HepG2 (cell line): ENCODE measurements around the gene ACBD6. TPM values are rescaled to one million over a fixed set of nuclear protein-coding genes. Genes with fewer than 3 reads are reported as not detected.

Experiments used
- ATAC-seq: fragments of 200-7000 bp; cut with Tn5 transposase; 3 replicates; pipeline ENCODE4 v1.9.1; 2020; ENCODE audit warnings: mild to moderate bottlenecking, moderate library complexity
- BruUV-seq: library from RNA; stranded (reverse); fragments of 400-500 nt; replicated peaks from 2 replicates; lab custom pipeline; 2021; lab: Mats Ljungman, UMichigan
- CTCF ChIA-PET: fragments of 300-600 bp; formaldehyde crosslinking; extraction: SDS; loops from one replicate; lab custom pipeline; 2021; ENCODE audit warnings: low total read pairs, inconsistent platforms, low intra/inter-chr PET ratio; lab: Yijun Ruan, JAX
- POLR2A ChIA-PET: fragments of 350-600 bp; sonication (Branson Sonifier 250); formaldehyde crosslinking; loops from one replicate; lab custom pipeline; 2020; ENCODE audit warnings: antibody characterized with exemption, inconsistent platforms; lab: Yijun Ruan, JAX
- DNase-seq: peaks from one replicate; pipeline ENCODE4 v3.0.0-alpha.2; 2015; ENCODE audit warnings: low spot score
- FAIRE-seq: peaks from 3 replicates; lab custom pipeline; 2011; peaks lifted over from hg19 to GRCh38; lab: Jason Lieb, UNC
- H2AFZ ChIP-seq: one replicate; pipeline ENCODE4 v1.6.1; 2011; ENCODE audit warnings: low read length, inconsistent platforms
- H3K27ac ChIP-seq: fragments of 300-600 bp; 3 replicates; pipeline ENCODE4 v1.8.0; 2011; ENCODE audit warnings: mixed run types, mild to moderate bottlenecking, mixed read lengths, low read length, inconsistent platforms; ENCODE audit not compliant: insufficient read depth; ENCODE audit errors: extremely low read length
- H3K27me3 ChIP-seq, 2 experiments: fragments of 200-600 bp in 1 of 2; 2 replicates in 1 of 2; 3 replicates in 1 of 2; pipeline versions ENCODE4 v1.6.0 to v1.8.0; 2011; ENCODE audit warnings: low read length in 2 of 2, mild to moderate bottlenecking in 2 of 2, moderate library complexity in 2 of 2, inconsistent platforms in 1 of 2; ENCODE audit not compliant: insufficient read depth in 2 of 2, control insufficient read depth in 1 of 2
- H3K36me3 ChIP-seq, 2 experiments: fragments of 200-600 bp in 1 of 2; replicated peaks in 1 of 2; 2 replicates in 1 of 2; 3 replicates in 1 of 2; pipeline versions ENCODE4 v1.5.1 to v1.8.0; 2011; ENCODE audit warnings: low read length in 2 of 2, inconsistent platforms in 1 of 2; ENCODE audit not compliant: insufficient read depth in 2 of 2, control insufficient read depth in 1 of 2
- H3K4me1 ChIP-seq: 2 replicates; pipeline ENCODE4 v1.5.1; 2012; ENCODE audit warnings: low read length, inconsistent platforms; ENCODE audit not compliant: insufficient read depth
- H3K4me2 ChIP-seq: 2 replicates; pipeline ENCODE4 v1.6.0; 2011; ENCODE audit warnings: low read depth, low read length, inconsistent platforms
- H3K4me3 ChIP-seq, 3 experiments: fragments of 200-600 bp in 1 of 3; sonication (generic), shearing (Covaris generic) in 1 of 3; replicated peaks in 1 of 3; 2 replicates each; pipeline ENCODE4 v1.5.1; 2011 to 2016; ENCODE audit warnings: low read length in 3 of 3, inconsistent platforms in 2 of 3, low read depth in 2 of 3, mild to moderate bottlenecking in 2 of 3, control low read depth in 1 of 3, mixed read lengths in 1 of 3; ENCODE audit not compliant: insufficient read depth in 1 of 3
- H3K79me2 ChIP-seq: one replicate; pipeline ENCODE4 v1.6.1; 2011; ENCODE audit warnings: low read length, inconsistent platforms; ENCODE audit not compliant: insufficient read depth
- H3K9ac ChIP-seq: 2 replicates; pipeline ENCODE4 v1.6.0; 2011; ENCODE audit warnings: mild to moderate bottlenecking, low read depth, low read length, inconsistent platforms; ENCODE audit not compliant: insufficient read depth
- H3K9me3 ChIP-seq: 2 replicates; pipeline ENCODE4 v1.5.1; 2012; ENCODE audit warnings: mild to moderate bottlenecking, low read length
- H4K20me1 ChIP-seq: 2 replicates; pipeline ENCODE4 v1.6.0; 2011; ENCODE audit warnings: inconsistent platforms, mild to moderate bottlenecking, low read length, moderate library complexity; ENCODE audit not compliant: insufficient read depth
- BCL6 ChIP-seq: IDR thresholded peaks from 2 replicates; pipeline ENCODE4 v1.6.1; 2016; ENCODE audit warnings: missing genetic modification reagents, missing compliant biosample characterization
- FOXJ3 ChIP-seq: sonication (generic); formaldehyde crosslinking; IDR thresholded peaks from 2 replicates; pipeline ENCODE4 v1.4.0; 2020; ENCODE audit warnings: missing genetic modification reagents, mild to moderate bottlenecking, borderline replicate concordance
- HOXA5 ChIP-seq: sonication (generic); formaldehyde crosslinking; IDR thresholded peaks from 2 replicates; pipeline ENCODE4 v1.4.0; 2020; ENCODE audit warnings: missing genetic modification reagents
- NCOR1 ChIP-seq: fragments of 200-600 bp; sonication (generic); IDR thresholded peaks from 2 replicates; pipeline ENCODE4 v1.7.0; 2017; ENCODE audit warnings: antibody characterized with exemption, low read length, borderline replicate concordance
- PITX1 ChIP-seq: sonication (generic); formaldehyde crosslinking; IDR thresholded peaks from 2 replicates; pipeline ENCODE4 v1.5.1; 2020; ENCODE audit warnings: mild to moderate bottlenecking, missing genetic modification reagents
- REPIN1 ChIP-seq: sonication (generic); formaldehyde crosslinking; IDR thresholded peaks from 2 replicates; pipeline ENCODE4 v1.8.0; 2022; ENCODE audit warnings: missing genetic modification reagents, low read depth, mild to moderate bottlenecking, borderline replicate concordance
- SALL1 ChIP-seq: sonication (generic); formaldehyde crosslinking; IDR thresholded peaks from 2 replicates; pipeline ENCODE4 v1.8.0; 2022; ENCODE audit warnings: mild to moderate bottlenecking, missing genetic modification reagents
- ZBTB1 ChIP-seq: sonication (generic); formaldehyde crosslinking; IDR thresholded peaks from 2 replicates; pipeline ENCODE4 v1.4.0; 2020; ENCODE audit warnings: missing genetic modification reagents, borderline replicate concordance
- ZBTB38 ChIP-seq: sonication (generic); formaldehyde crosslinking; IDR thresholded peaks from 2 replicates; pipeline ENCODE4 v1.5.1; 2020; ENCODE audit warnings: mild to moderate bottlenecking, missing genetic modification reagents
- ZNF776 ChIP-seq: sonication (generic); formaldehyde crosslinking; IDR thresholded peaks from 2 replicates; pipeline ENCODE4 v1.4.0; 2020; ENCODE audit warnings: mild to moderate bottlenecking, missing genetic modification reagents
- WGBS: methylation state at CpG from one replicate; pipeline ENCODE4 v1.1.6; 2017; ENCODE audit warnings: low lambda C conversion rate; 5-methylcytosine and 5-hydroxymethylcytosine counted together
- in situ Hi-C: cut with HindIII; loops from 2 replicates; pipeline ENCODE4 v1.10.0; 2017; ENCODE audit warnings: low pct_unique_long_range_greater_than_20kb; ENCODE audit not compliant: extremely low pct_ligation_motif_present
- intact Hi-C: fragments of 100-400 bp; cut with micrococcal nuclease; formaldehyde crosslinking; loops from one replicate; pipeline ENCODE4 v1.10.0; 2022; ENCODE audit not compliant: unreplicated experiment
- polyA plus RNA-seq, 8 experiments: library from polyadenylated mRNA; depleted of rRNA in 3 of 8; stranded (reverse) in 7 of 8; unstranded in 1 of 8; fragments of >200 nt; fragmentation: Illumina TruSeq in 4 of 8; extraction: Trizol in 4 of 8; gene quantifications; 2 replicates each; pipeline versions ENCODE4 v1.2.1 to v1.2.3, GENCODE V29; 2011 to 2016; ENCODE audit warnings: low read depth in 4 of 8, missing spikeins in 1 of 8, mixed read lengths in 1 of 8; ENCODE audit not compliant: insufficient read depth in 1 of 8
- total RNA-seq, 5 experiments: library from RNA; depleted of rRNA; stranded (reverse); fragments of >200 nt; fragmentation: Illumina TruSeq; extraction: Trizol; gene quantifications; 2 replicates each; pipeline ENCODE4 v1.2.3, GENCODE V29; 2016; ENCODE audit warnings: low read depth in 1 of 5
- TF ChIP-seq, protein P1 (sequence below): sonication (generic); formaldehyde crosslinking; IDR thresholded peaks from 2 replicates; pipeline ENCODE4 v1.4.0; 2020; ENCODE audit warnings: missing genetic modification reagents
- TF ChIP-seq, protein P2 (sequence below): sonication (generic); formaldehyde crosslinking; IDR thresholded peaks from 2 replicates; pipeline ENCODE4 v1.4.0; 2020; ENCODE audit warnings: missing genetic modification reagents
- TF ChIP-seq, protein P3 (sequence below): sonication (generic); formaldehyde crosslinking; IDR thresholded peaks from 2 replicates; pipeline ENCODE4 v1.9.0; 2022; ENCODE audit warnings: missing genetic modification reagents, mild to moderate bottlenecking, borderline replicate concordance
- TF ChIP-seq, protein P4 (sequence below): sonication (generic); formaldehyde crosslinking; IDR thresholded peaks from 2 replicates; pipeline ENCODE4 v1.4.0; 2020; ENCODE audit warnings: mild to moderate bottlenecking, missing genetic modification reagents

The ACBD6 gene
- total and polyA plus RNA-seq, 2 of the 13 experiments (the other 11 are each of a cell fraction or from before 2014, with no cell fraction given): 33.5 to 47.2 TPM

DNA sequence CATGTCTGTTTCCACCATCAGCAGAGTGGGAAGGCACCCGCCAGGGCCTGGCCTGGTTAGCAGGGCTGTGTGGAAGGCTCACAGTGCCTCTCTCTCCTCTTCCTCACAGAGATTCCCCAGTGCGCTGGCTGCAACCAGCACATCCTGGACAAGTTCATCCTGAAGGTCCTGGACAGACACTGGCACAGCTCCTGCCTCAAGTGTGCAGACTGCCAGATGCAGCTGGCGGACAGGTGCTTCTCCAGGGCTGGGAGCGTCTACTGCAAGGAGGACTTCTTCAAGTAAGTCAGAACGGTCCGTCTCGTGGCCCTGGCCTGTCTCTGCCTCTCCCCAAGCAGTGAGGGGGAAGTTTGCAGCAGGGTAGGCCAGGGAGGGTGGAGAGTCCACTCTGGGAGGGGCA, 254.2 kb downstream of the ACBD6 start (continued):
- TF ChIP-seq, protein P1, sequence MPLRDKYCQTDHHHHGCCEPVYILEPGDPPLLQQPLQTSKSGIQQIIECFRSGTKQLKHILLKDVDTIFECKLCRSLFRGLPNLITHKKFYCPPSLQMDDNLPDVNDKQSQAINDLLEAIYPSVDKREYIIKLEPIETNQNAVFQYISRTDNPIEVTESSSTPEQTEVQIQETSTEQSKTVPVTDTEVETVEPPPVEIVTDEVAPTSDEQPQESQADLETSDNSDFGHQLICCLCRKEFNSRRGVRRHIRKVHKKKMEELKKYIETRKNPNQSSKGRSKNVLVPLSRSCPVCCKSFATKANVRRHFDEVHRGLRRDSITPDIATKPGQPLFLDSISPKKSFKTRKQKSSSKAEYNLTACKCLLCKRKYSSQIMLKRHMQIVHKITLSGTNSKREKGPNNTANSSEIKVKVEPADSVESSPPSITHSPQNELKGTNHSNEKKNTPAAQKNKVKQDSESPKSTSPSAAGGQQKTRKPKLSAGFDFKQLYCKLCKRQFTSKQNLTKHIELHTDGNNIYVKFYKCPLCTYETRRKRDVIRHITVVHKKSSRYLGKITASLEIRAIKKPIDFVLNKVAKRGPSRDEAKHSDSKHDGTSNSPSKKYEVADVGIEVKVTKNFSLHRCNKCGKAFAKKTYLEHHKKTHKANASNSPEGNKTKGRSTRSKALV (CRISPR knock-in tag): peak; percentile 3; the same call in 1 of the 2 replicates
- 0 out of 2 replicates have a peak, but pooled peaks have one; percentile 22 for TF ChIP-seq PITX1 (CRISPR knock-in tag)

DNA sequence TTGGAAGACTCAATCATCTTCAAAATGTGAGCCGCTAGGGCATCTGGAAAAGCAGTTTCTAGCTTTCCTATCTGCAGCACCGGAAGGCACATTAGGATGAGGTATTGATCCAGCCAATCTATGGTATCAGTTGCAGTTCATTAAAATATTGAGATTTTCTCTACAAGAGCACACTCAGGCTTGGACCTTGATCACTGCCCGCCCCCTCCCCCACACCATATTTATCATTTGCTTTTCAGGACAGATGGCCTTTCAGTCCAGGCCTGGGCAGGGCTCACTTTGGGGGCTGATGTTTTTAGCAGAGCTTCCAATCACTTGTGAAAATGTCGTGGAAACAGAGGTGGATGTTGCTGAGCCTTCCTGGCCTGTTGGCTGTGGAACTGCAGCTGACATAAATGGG, 254.8 kb downstream of the ACBD6 start:
- FAIRE-seq (no peak), ATAC-seq (no peak), DNase-seq (no peak)
- no peak overlapping the region for H3K27ac ChIP-seq
- no peak overlapping the region for H3K9ac ChIP-seq
- no peaks in the 10 kb centered on the region; a peak in 2 of 5 replicates for H3K27me3 ChIP-seq
- H3K9me3 ChIP-seq: no peaks in the 10 kb centered on the region
- H3K4me2 ChIP-seq: peak overlapping the region; percentile 45
- H3K4me1 ChIP-seq: peaks cover 65% of the 10 kb centered on the region
- CTCF ChIA-PET: no interaction called here
- no peak overlapping the region for H2AFZ ChIP-seq
- POLR2A ChIA-PET: no interaction called here
- no peaks in the 10 kb centered on the region for H3K79me2 ChIP-seq
- intact Hi-C loops: loop anchor here (10.0 kb wide), 1 partner anchor 63 kb away; no protein-coding TSS in a partner anchor
- no peaks in the 10 kb centered on the region for H3K36me3 ChIP-seq
- in situ Hi-C loops: no loop called here
- WGBS: 51% methylated on average over 3 of the region's 4 CpGs
- H3K4me3 ChIP-seq: no peak overlapping the region
- BruUV-seq: no TSS peak
- no peaks in the 10 kb centered on the region for H4K20me1 ChIP-seq
- TF ChIP-seq, protein P2, sequence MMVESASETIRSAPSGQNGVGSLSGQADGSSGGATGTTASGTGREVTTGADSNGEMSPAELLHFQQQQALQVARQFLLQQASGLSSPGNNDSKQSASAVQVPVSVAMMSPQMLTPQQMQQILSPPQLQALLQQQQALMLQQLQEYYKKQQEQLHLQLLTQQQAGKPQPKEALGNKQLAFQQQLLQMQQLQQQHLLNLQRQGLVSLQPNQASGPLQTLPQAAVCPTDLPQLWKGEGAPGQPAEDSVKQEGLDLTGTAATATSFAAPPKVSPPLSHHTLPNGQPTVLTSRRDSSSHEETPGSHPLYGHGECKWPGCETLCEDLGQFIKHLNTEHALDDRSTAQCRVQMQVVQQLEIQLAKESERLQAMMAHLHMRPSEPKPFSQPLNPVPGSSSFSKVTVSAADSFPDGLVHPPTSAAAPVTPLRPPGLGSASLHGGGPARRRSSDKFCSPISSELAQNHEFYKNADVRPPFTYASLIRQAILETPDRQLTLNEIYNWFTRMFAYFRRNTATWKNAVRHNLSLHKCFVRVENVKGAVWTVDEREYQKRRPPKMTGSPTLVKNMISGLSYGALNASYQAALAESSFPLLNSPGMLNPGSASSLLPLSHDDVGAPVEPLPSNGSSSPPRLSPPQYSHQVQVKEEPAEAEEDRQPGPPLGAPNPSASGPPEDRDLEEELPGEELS (CRISPR knock-in tag): 0 out of 2 replicates have a peak, but pooled peaks have one; percentile 13
- TF ChIP-seq BCL6 (CRISPR knock-in tag): peak; percentile 37; the same call in 1 of the 2 replicates
- TF ChIP-seq FOXJ3 (CRISPR knock-in tag): no peak
- TF ChIP-seq REPIN1: no peak
- TF ChIP-seq, protein P3, sequence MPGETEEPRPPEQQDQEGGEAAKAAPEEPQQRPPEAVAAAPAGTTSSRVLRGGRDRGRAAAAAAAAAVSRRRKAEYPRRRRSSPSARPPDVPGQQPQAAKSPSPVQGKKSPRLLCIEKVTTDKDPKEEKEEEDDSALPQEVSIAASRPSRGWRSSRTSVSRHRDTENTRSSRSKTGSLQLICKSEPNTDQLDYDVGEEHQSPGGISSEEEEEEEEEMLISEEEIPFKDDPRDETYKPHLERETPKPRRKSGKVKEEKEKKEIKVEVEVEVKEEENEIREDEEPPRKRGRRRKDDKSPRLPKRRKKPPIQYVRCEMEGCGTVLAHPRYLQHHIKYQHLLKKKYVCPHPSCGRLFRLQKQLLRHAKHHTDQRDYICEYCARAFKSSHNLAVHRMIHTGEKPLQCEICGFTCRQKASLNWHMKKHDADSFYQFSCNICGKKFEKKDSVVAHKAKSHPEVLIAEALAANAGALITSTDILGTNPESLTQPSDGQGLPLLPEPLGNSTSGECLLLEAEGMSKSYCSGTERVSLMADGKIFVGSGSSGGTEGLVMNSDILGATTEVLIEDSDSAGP (CRISPR knock-in tag): peak; percentile 19; the same call in 1 of the 2 replicates
- TF ChIP-seq SALL1 (CRISPR knock-in tag): 0 out of 2 replicates have a peak, but pooled peaks have one; percentile 7
- no peak for TF ChIP-seq ZNF776
- TF ChIP-seq ZBTB38 (CRISPR knock-in tag): no peak
- no peak for TF ChIP-seq ZBTB1 (CRISPR knock-in tag)
- TF ChIP-seq NCOR1: 0 out of 2 replicates have a peak, but pooled peaks have one; percentile 9
- TF ChIP-seq, protein P4, sequence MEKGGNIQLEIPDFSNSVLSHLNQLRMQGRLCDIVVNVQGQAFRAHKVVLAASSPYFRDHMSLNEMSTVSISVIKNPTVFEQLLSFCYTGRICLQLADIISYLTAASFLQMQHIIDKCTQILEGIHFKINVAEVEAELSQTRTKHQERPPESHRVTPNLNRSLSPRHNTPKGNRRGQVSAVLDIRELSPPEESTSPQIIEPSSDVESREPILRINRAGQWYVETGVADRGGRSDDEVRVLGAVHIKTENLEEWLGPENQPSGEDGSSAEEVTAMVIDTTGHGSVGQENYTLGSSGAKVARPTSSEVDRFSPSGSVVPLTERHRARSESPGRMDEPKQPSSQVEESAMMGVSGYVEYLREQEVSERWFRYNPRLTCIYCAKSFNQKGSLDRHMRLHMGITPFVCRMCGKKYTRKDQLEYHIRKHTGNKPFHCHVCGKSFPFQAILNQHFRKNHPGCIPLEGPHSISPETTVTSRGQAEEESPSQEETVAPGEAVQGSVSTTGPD (CRISPR knock-in tag): no peak
- TF ChIP-seq HOXA5 (CRISPR knock-in tag): 0 out of 2 replicates have a peak, but pooled peaks have one; percentile 42
